Measurements from ENCODE around the gene UGT1A7.

UGT1A7 gene

GRCh38 chr2:233761040-233761769, 79.5 kb downstream of the UGT1A7 start:
- no peak overlapping the region for H3K27ac ChIP-seq
- TF ChIP-seq, protein P1, sequence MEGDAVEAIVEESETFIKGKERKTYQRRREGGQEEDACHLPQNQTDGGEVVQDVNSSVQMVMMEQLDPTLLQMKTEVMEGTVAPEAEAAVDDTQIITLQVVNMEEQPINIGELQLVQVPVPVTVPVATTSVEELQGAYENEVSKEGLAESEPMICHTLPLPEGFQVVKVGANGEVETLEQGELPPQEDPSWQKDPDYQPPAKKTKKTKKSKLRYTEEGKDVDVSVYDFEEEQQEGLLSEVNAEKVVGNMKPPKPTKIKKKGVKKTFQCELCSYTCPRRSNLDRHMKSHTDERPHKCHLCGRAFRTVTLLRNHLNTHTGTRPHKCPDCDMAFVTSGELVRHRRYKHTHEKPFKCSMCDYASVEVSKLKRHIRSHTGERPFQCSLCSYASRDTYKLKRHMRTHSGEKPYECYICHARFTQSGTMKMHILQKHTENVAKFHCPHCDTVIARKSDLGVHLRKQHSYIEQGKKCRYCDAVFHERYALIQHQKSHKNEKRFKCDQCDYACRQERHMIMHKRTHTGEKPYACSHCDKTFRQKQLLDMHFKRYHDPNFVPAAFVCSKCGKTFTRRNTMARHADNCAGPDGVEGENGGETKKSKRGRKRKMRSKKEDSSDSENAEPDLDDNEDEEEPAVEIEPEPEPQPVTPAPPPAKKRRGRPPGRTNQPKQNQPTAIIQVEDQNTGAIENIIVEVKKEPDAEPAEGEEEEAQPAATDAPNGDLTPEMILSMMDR (conservative IDR thresholded peaks at IDR 0.05), result no peak

GRCh38 chr2:233764264-233764663, 82.6 kb downstream of the UGT1A7 start:
- no peak overlapping the region for H3K27ac ChIP-seq
- TF ChIP-seq, protein P1 (conservative IDR thresholded peaks at IDR 0.05), result no peak

GRCh38 chr2:233764761-233765160, 83.1 kb downstream of the UGT1A7 start:
- TF ChIP-seq, protein P1 (conservative IDR thresholded peaks at IDR 0.05), result no peak
- no peak overlapping the region for H3K27ac ChIP-seq

- TF ChIP-seq, protein P1 (conservative IDR thresholded peaks at IDR 0.05), result no peak
- H3K27ac ChIP-seq, result no peak overlapping the region
Observed at GRCh38 chr2:233766416-233766815, 84.7 kb downstream of the UGT1A7 start.

DNA sequence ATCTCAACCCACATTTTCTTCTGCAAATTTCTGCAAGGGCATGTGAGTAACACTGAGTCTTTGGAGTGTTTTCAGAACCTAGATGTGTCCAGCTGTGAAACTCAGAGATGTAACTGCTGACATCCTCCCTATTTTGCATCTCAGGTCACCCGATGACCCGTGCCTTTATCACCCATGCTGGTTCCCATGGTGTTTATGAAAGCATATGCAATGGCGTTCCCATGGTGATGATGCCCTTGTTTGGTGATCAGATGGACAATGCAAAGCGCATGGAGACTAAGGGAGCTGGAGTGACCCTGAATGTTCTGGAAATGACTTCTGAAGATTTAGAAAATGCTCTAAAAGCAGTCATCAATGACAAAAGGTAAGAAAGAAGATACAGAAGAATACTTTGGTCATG, 86.4 kb downstream of the UGT1A7 start:
- TF ChIP-seq, protein P1 (conservative IDR thresholded peaks at IDR 0.05), result no peak
- H3K27ac ChIP-seq, result no peak overlapping the region

GRCh38 chr2:233769260-233769659, 87.6 kb downstream of the UGT1A7 start:
- H3K27ac ChIP-seq, result no peak overlapping the region
- TF ChIP-seq, protein P1 (conservative IDR thresholded peaks at IDR 0.05), result no peak

GRCh38 chr2:233772153-233772552, 90.5 kb downstream of the UGT1A7 start:
- TF ChIP-seq, protein P1 (conservative IDR thresholded peaks at IDR 0.05), result no peak
- H3K27ac ChIP-seq, result no peak overlapping the region

Measured in VCaP (cell line).